Measurements from ENCODE around the gene PIP.
"Not testable (repeated sequence)": the region's sequence is repeated elsewhere in the genome, so short reads cannot be mapped to it uniquely, and the experiment has no call there.

- TF ChIP-seq CTCF, POLR2A (IDR thresholded peaks at IDR 0.05): not testable (repeated sequence)
These were observed 48.9 kb downstream of the PIP start for GRCh38 chr7:143180771-143181170.

All from sigmoid colon (tissue), 3 donors.